GM10266 (cell line): ENCODE results near the gene ATP2C2.
"Not testable (repeated sequence)": the region's sequence is repeated elsewhere in the genome, so short reads cannot be mapped to it uniquely, and the experiment has no call there.

ENCODE experiments used
- DNase-seq: peaks from one replicate; pipeline ENCODE4 v3.0.0; 2012; ENCODE audit errors: extremely low spot score
- CTCF ChIP-seq: IDR thresholded peaks from 2 replicates; pipeline ENCODE4 v1.5.1; 2012; ENCODE audit warnings: mild to moderate bottlenecking, low read depth; ENCODE audit not compliant: control insufficient read depth, insufficient read depth; ENCODE audit errors: missing control alignments

The ATP2C2 gene

DNA sequence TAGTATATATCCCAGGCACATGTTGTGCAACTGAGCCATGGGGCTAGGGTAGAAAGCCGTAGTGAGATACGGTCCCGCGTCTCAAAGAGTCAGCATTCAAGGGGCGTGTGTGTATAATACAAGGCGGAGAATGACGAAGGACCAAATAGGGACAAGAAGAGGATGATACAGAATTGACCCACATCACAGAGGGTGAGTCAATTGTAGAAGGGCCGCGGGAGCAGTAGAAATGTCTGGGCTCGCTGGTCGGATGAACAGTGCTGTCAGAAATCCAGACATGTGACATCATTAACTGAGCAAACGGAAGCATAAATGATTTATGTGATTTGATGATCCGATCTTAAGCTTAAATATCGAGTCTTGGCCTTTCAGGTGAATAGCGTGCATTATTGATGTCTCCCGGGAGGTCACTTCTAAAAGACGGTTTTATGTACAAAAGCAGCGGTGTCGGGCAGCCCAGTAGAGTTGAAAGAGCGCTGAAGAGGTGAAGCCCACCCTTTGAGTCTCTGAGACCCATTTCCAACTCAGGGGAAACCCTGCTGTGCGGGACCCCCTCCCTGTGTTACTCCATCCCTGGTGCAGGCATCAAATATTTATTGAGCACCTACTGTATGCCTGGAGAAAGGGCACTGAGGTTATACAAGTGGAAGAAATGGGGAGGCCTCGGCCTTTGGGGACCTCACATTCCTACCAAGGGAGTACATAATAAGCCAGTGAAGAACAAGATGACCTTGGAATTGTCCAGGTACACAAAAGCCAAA, 45.1 kb downstream of the ATP2C2 start:
- TF ChIP-seq CTCF = no peak
- no peak for DNase-seq

DNA sequence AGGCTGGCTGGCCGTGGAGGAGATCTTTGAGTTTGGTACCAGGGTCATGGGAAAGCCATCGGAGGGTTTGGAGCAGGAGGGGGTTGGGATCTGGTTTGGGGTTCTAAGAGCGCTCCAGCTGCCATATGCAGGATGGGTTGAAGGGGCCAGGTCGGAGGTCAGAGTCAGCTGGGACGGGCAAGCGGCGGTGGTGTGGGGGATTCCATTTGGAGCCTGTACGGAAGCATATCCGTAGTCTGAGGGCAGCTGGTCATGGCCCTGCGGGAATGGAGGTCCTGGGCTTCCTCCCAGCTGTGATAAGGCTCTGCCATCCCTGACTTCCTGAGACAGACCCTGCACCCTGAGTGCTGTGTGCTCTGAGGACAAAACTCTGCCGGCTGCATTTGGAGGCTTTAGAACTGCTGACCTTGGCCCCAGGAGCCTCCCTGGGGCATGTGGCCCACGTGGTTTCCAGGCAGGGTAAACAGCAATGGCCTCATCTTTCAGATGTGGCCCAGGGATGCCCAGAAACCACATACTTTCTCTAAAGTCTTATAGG, 46.5 kb downstream of the ATP2C2 start:
- TF ChIP-seq CTCF = no peak
- no peak for DNase-seq

- no peak for TF ChIP-seq CTCF
- no peak for DNase-seq
Measured at GRCh38 chr16:84416407-84417321, 48.3 kb downstream of the ATP2C2 start.

DNA sequence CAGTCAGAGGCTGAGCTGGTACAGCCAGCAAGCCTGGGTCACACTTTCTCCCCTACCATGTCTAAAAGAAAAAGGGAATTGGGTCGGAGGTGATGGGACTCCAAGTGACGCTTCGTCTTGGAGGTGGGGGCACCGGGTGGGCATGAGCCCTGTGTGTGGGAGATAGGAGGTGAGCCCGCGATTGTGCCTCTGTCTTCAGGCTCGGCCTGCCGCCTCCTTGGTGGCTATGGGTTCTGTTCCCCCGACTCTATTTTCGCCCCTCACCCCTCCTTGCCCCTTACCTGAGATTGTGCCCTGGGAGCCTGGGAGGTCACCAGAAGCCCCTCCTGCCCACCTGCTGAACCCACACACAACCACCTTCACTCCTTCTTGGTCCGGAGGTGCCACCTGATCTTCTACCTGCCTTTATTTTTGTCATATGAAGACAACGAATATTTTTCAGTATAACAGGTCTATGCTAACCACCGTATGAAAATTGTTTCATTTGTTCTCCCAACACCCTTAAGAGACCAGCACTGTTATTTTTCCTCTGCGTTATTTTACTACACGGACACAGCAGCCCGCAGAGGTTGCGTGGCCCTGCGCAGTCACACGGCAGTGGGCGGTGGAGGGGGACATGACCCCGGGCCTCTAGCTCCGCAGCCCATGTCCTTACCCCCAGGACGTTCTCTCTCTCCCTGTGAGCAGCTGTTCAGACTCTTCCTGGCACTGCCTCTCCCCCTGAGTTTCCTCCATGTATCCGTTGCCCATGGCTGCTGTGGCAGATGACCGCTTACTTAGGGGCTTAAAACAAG, 49.9 kb downstream of the ATP2C2 start:
- no peak for TF ChIP-seq CTCF
- DNase-seq = no peak

GRCh38 chr16:84419730-84420129, 51.4 kb downstream of the ATP2C2 start:
- TF ChIP-seq CTCF = no peak
- no peak for DNase-seq

DNA sequence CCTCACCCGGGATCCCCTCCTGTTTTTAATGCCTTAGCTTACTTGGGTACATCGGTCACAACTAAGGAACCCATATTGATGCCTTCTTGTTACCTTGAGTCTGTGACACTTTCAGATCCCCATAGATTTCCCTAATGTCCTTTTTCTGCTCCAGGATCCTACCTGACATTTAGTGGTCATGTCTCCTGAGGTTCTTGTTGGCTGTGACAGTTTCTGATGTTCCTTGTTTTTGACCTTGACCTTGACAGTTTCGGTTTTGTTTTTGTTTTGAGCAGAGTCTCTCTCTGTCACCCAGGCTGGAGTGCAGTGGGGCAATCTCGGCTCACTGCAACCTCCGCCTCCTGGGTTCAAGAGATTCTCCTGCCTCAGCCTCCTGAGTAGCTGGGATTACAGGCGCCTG, 52.2 kb downstream of the ATP2C2 start:
- not testable (repeated sequence) for DNase-seq

GRCh38 chr16:84421081-84421937, 53.0 kb downstream of the ATP2C2 start:
- no peak for DNase-seq

More at GRCh38 chr16:84421081-84421937, 53.0 kb downstream of the ATP2C2 start:
- TF ChIP-seq CTCF = no peak
